ENCODE data around the gene HSD17B12.
"Not testable (repeated sequence)": the region's sequence is repeated elsewhere in the genome, so short reads cannot be mapped to it uniquely, and the experiment has no call there.

HSD17B12 gene

GRCh38 chr11:43680521-43681400 lies at the start of gene HSD17B12:
HSD17B12 (plus strand) TSS chr11:43680738; CDS start chr11:43680828, 90 bp downstream.
- DNase-seq = peak; percentile 100

- DNase-seq = no peak
Measured at GRCh38 chr11:43631732-43632131, 48.8 kb upstream of the HSD17B12 start.

- DNase-seq = no peak
Measured at GRCh38 chr11:43632181-43632580, 48.4 kb upstream of the HSD17B12 start.

- no peak for DNase-seq
Measured at GRCh38 chr11:43638717-43639116, 41.8 kb upstream of the HSD17B12 start.

- DNase-seq = no peak
Measured at GRCh38 chr11:43639224-43639623, 41.3 kb upstream of the HSD17B12 start.

- no peak for DNase-seq
Measured at GRCh38 chr11:43639920-43640319, 40.6 kb upstream of the HSD17B12 start.

GRCh38 chr11:43643898-43644620 lies 36.5 kb upstream of the HSD17B12 start:
- DNase-seq = peak; percentile 84

- no peak for DNase-seq
Measured at GRCh38 chr11:43644621-43645299, 35.8 kb upstream of the HSD17B12 start.

- no peak for DNase-seq
Measured at GRCh38 chr11:43646767-43647166, 33.8 kb upstream of the HSD17B12 start.

- no peak for DNase-seq
Measured at GRCh38 chr11:43648888-43649287, 31.6 kb upstream of the HSD17B12 start.

GRCh38 chr11:43649501-43649900 lies 31.0 kb upstream of the HSD17B12 start:
- DNase-seq = no peak

- no peak for DNase-seq
Measured at GRCh38 chr11:43649921-43650320, 30.6 kb upstream of the HSD17B12 start.

- DNase-seq = not testable (repeated sequence)
Measured at GRCh38 chr11:43663018-43663417, 17.5 kb upstream of the HSD17B12 start.

- DNase-seq = no peak
Measured at GRCh38 chr11:43664295-43664694, 16.2 kb upstream of the HSD17B12 start.

GRCh38 chr11:43671284-43671683 lies 9.3 kb upstream of the HSD17B12 start:
- not testable (repeated sequence) for DNase-seq

GRCh38 chr11:43674560-43674959 lies 6.0 kb upstream of the HSD17B12 start:
- DNase-seq = no peak

GRCh38 chr11:43676933-43677332 lies 3.6 kb upstream of the HSD17B12 start:
- no peak for DNase-seq

GRCh38 chr11:43681401-43681942 lies 934 bp downstream of the HSD17B12 start:
- DNase-seq = peak; percentile 57

GRCh38 chr11:43682081-43682480 lies 1.5 kb downstream of the HSD17B12 start:
- not testable (repeated sequence) for DNase-seq

- DNase-seq = no peak
Measured at GRCh38 chr11:43685440-43685839, 4.9 kb downstream of the HSD17B12 start.

GRCh38 chr11:43686207-43686606 lies 5.7 kb downstream of the HSD17B12 start:
- no peak for DNase-seq

- DNase-seq = no peak
Measured at GRCh38 chr11:43687120-43687791, 6.7 kb downstream of the HSD17B12 start.

- DNase-seq = no peak
Measured at GRCh38 chr11:43688394-43688793, 7.9 kb downstream of the HSD17B12 start.

All from SHP77 treated with DMSO at 0.1 percent for 48 hours (cell line).